Epithelial cell of esophagus (primary cell): ENCODE data around the gene LIN7B.
A peak's percentile ranks its signal among the peaks of the same experiment; 100 is the strongest.

ENCODE experiments used
- DNase-seq: peaks from one replicate; pipeline ENCODE4 v3.0.0; 2010; ENCODE audit warnings: low read depth
- H3K4me3 ChIP-seq: 2 replicates; pipeline ENCODE4 v1.5.1; 2011; ENCODE audit warnings: mild to moderate bottlenecking, low read length, control low read depth
- CTCF ChIP-seq: IDR thresholded peaks from 2 replicates; pipeline ENCODE4 v1.5.1; 2011; ENCODE audit warnings: low read depth, mild to moderate bottlenecking, low read length, control low read depth, inconsistent platforms; ENCODE audit not compliant: insufficient read depth; ENCODE audit errors: missing control alignments

Gene LIN7B

GRCh38 chr19:49097453-49098288 is 16.5 kb upstream of the LIN7B start:
- H3K4me3 ChIP-seq, result no peak overlapping the region
- TF ChIP-seq CTCF, result peak; percentile 99
- DNase-seq, result peak; percentile 84

GRCh38 chr19:49098795-49099194 is 15.4 kb upstream of the LIN7B start:
- no peak for TF ChIP-seq CTCF
- no peak overlapping the region for H3K4me3 ChIP-seq
- DNase-seq, result no peak

- no peak for TF ChIP-seq CTCF
- no peak overlapping the region for H3K4me3 ChIP-seq
- no peak for DNase-seq
Measured at GRCh38 chr19:49101160-49101559, 13.0 kb upstream of the LIN7B start.

GRCh38 chr19:49102303-49102702 is 11.9 kb upstream of the LIN7B start:
- no peak for TF ChIP-seq CTCF
- DNase-seq, result no peak
- H3K4me3 ChIP-seq, result no peak overlapping the region

GRCh38 chr19:49103331-49104085 is 10.7 kb upstream of the LIN7B start:
- DNase-seq, result no peak
- no peak overlapping the region for H3K4me3 ChIP-seq
- no peak for TF ChIP-seq CTCF

- H3K4me3 ChIP-seq, result no peak overlapping the region
- DNase-seq, result no peak
- TF ChIP-seq CTCF, result no peak
Measured at GRCh38 chr19:49104229-49104864, 9.8 kb upstream of the LIN7B start.
